Dedifferentiated amniotic fluid mesenchymal stem cell (primary cell): ENCODE measurements around the gene AMZ1.

Source experiments
- DNase-seq: peaks from one replicate; pipeline ENCODE4 v3.0.0-alpha.2; 2016; ENCODE audit errors: extremely low spot score

Gene AMZ1

GRCh38 chr7:2687881-2688318, at the start of gene AMZ1:
AMZ1 (plus strand) TSS chr7:2688202; CDS start chr7:2700452, 12,250 bp downstream.
- DNase-seq, result peak; percentile 21

GRCh38 chr7:2638224-2638991, 49.6 kb upstream of the AMZ1 start:
- DNase-seq, result peak; percentile 83

- DNase-seq, result no peak
Observed at GRCh38 chr7:2639181-2639681, 48.8 kb upstream of the AMZ1 start.

- no peak for DNase-seq
Observed at GRCh38 chr7:2639695-2640481, 48.1 kb upstream of the AMZ1 start.

GRCh38 chr7:2640482-2640830, 47.5 kb upstream of the AMZ1 start:
- no peak for DNase-seq

GRCh38 chr7:2640846-2641316, 47.1 kb upstream of the AMZ1 start:
- DNase-seq, result no peak

- DNase-seq, result peak; percentile 95
Observed at GRCh38 chr7:2641406-2642393, 46.3 kb upstream of the AMZ1 start.

- no peak for DNase-seq
Observed at GRCh38 chr7:2643386-2644219, 44.4 kb upstream of the AMZ1 start.

- DNase-seq, result no peak
Observed at GRCh38 chr7:2644220-2644561, 43.8 kb upstream of the AMZ1 start.

- DNase-seq, result no peak
Observed at GRCh38 chr7:2644562-2645273, 43.3 kb upstream of the AMZ1 start.

GRCh38 chr7:2645274-2645868, 42.6 kb upstream of the AMZ1 start:
- no peak for DNase-seq

GRCh38 chr7:2646336-2646679, 41.7 kb upstream of the AMZ1 start:
- no peak for DNase-seq

- DNase-seq, result no peak
Observed at GRCh38 chr7:2646680-2647571, 41.1 kb upstream of the AMZ1 start.

- no peak for DNase-seq
Observed at GRCh38 chr7:2647594-2648172, 40.3 kb upstream of the AMZ1 start.

- DNase-seq, result no peak
Observed at GRCh38 chr7:2649139-2649838, 38.7 kb upstream of the AMZ1 start.

- DNase-seq, result no peak
Observed at GRCh38 chr7:2649991-2650390, 38.0 kb upstream of the AMZ1 start.

GRCh38 chr7:2650451-2650850, 37.6 kb upstream of the AMZ1 start:
- DNase-seq, result no peak

GRCh38 chr7:2651336-2651735, 36.7 kb upstream of the AMZ1 start:
- DNase-seq, result no peak
